GM12878 (cell line): ENCODE data around the gene RNF150. TPM values are rescaled to one million over a fixed set of nuclear protein-coding genes. Genes with fewer than 3 reads are reported as not detected.

Experiments
- ATAC-seq: fragments of 200-7000 bp; cut with Tn5 transposase; 3 replicates; pipeline ENCODE4 v1.9.1; 2020; ENCODE audit warnings: mild to moderate bottlenecking, moderate library complexity
- BruUV-seq: library from RNA; stranded (reverse); fragments of 400-500 nt; replicated peaks from 2 replicates; lab custom pipeline; 2021; lab: Mats Ljungman, UMichigan
- CTCF ChIA-PET: fragments of 300-600 bp; sonication (Branson Sonifier 250); formaldehyde crosslinking; extraction: SDS; loops from one replicate; lab custom pipeline; 2021; ENCODE audit warnings: inconsistent platforms; lab: Yijun Ruan, JAX
- POLR2A ChIA-PET: fragments of 350-600 bp; formaldehyde crosslinking; extraction: SDS; loops from one replicate; lab custom pipeline; 2021; ENCODE audit warnings: inconsistent platforms; lab: Charles Lee
- RAD21 ChIA-PET: fragments of 300-600 bp; sonication (Branson Sonifier 250); formaldehyde crosslinking; loops from one replicate; lab custom pipeline; 2023; ENCODE audit warnings: antibody characterized with exemption; ENCODE audit not compliant: unreplicated experiment; lab: Charles Lee
- SMC1A ChIA-PET: fragments of 300-600 bp; sonication (Branson Sonifier 250); formaldehyde crosslinking; loops from one replicate; lab custom pipeline; 2023; ENCODE audit not compliant: unreplicated experiment, uncharacterized antibody; lab: Charles Lee
- DNase-seq: peaks from one replicate; pipeline ENCODE4 v3.0.0-alpha.2; 2011; ENCODE audit warnings: low read depth, low spot score
- FAIRE-seq: peaks from 3 replicates; lab custom pipeline; 2011; peaks lifted over from hg19 to GRCh38; lab: Jason Lieb, UNC
- H2AFZ ChIP-seq: 2 replicates; pipeline ENCODE4 v1.6.0; 2011; ENCODE audit warnings: low read depth, low read length, control low read depth; ENCODE audit not compliant: control insufficient read depth
- H3K27ac ChIP-seq: 2 replicates; pipeline ENCODE4 v1.5.1; 2011; ENCODE audit warnings: control low read depth; ENCODE audit not compliant: control insufficient read depth, insufficient read depth
- H3K27me3 ChIP-seq, 2 experiments: replicated peaks in 1 of 2; 2 replicates each; pipeline versions ENCODE4 v1.6.0 to v1.6.1; 2011; ENCODE audit warnings: low read length in 1 of 2; ENCODE audit not compliant: control insufficient read depth in 2 of 2, insufficient read depth in 2 of 2
- H3K36me3 ChIP-seq, 2 experiments: 2 replicates each; pipeline ENCODE4 v1.5.1; 2011; ENCODE audit warnings: low read length in 1 of 2; ENCODE audit not compliant: control insufficient read depth in 2 of 2, insufficient read depth in 2 of 2
- H3K4me1 ChIP-seq: 2 replicates; pipeline ENCODE4 v1.6.1; 2011; ENCODE audit warnings: mild to moderate bottlenecking, low read length, moderate library complexity, mixed read lengths; ENCODE audit not compliant: control insufficient read depth, insufficient read depth
- H3K4me2 ChIP-seq: 2 replicates; pipeline ENCODE4 v1.6.0; 2011; ENCODE audit warnings: control low read depth; ENCODE audit not compliant: control insufficient read depth, insufficient read depth
- H3K4me3 ChIP-seq: fragments of 200-600 bp; sonication (generic); 2 replicates; pipeline ENCODE4 v1.5.1; 2016
- H3K79me2 ChIP-seq: 2 replicates; pipeline ENCODE4 v1.6.0; 2011; ENCODE audit warnings: low read length; ENCODE audit not compliant: control insufficient read depth, insufficient read depth
- H3K9ac ChIP-seq: 2 replicates; pipeline ENCODE4 v1.8.0; 2011; ENCODE audit warnings: low read length, control low read depth, mixed read lengths; ENCODE audit not compliant: control insufficient read depth, insufficient read depth
- H3K9me3 ChIP-seq: replicated peaks from 3 replicates; pipeline ENCODE4 v1.5.1; 2011; ENCODE audit warnings: mild to moderate bottlenecking, low read length; ENCODE audit not compliant: control insufficient read depth, insufficient read depth
- H4K20me1 ChIP-seq: 2 replicates; pipeline ENCODE4 v1.6.0; 2011; ENCODE audit not compliant: control insufficient read depth, insufficient read depth
- ATF7 ChIP-seq: fragments of 450-650 bp; IDR thresholded peaks from 2 replicates; pipeline ENCODE4 v1.6.1; 2016; ENCODE audit warnings: low read depth, mild to moderate bottlenecking
- CBX3 ChIP-seq: fragments of 200-600 bp; sonication (generic); IDR thresholded peaks from 2 replicates; pipeline ENCODE4 v1.6.1; 2016; ENCODE audit warnings: low read depth, borderline replicate concordance
- CEBPZ ChIP-seq: fragments of 150-350 bp; IDR thresholded peaks from 2 replicates; pipeline ENCODE4 v1.6.1; 2016; ENCODE audit warnings: low read depth, low read length
- IKZF1 ChIP-seq: fragments of 450-650 bp; conservative IDR thresholded peaks from 2 replicates; pipeline ENCODE4 v1.6.1; 2017; ENCODE audit warnings: antibody characterized with exemption, mild to moderate bottlenecking
- KDM1A ChIP-seq: fragments of 200-600 bp; sonication (generic); IDR thresholded peaks from 2 replicates; pipeline ENCODE4 v1.6.1; 2016; ENCODE audit warnings: borderline replicate concordance
- MLLT1 ChIP-seq: fragments of 450-650 bp; IDR thresholded peaks from 2 replicates; pipeline ENCODE4 v1.6.1; 2016; ENCODE audit warnings: mild to moderate bottlenecking
- PAX8 ChIP-seq: fragments of 450-650 bp; IDR thresholded peaks from 2 replicates; pipeline ENCODE4 v1.6.1; 2017; ENCODE audit warnings: mild to moderate bottlenecking, moderate library complexity
- PML ChIP-seq: IDR thresholded peaks from 2 replicates; pipeline ENCODE4 v1.6.1; 2012; ENCODE audit warnings: low read length, inconsistent platforms
- RUNX3 ChIP-seq: IDR thresholded peaks from 2 replicates; pipeline ENCODE4 v1.6.1; 2012; ENCODE audit warnings: low read length, inconsistent platforms
- SMAD1 ChIP-seq: fragments of 450-650 bp; IDR thresholded peaks from 2 replicates; pipeline ENCODE4 v1.6.1; 2018; ENCODE audit warnings: mild to moderate bottlenecking, low read depth; ENCODE audit not compliant: partially characterized antibody
- STAT3 ChIP-seq: IDR thresholded peaks from 2 replicates; pipeline ENCODE4 v1.6.1; 2011; ENCODE audit warnings: low read depth, low read length, improper control_type of control experiment
- WGBS: methylation state at CpG from one replicate; pipeline ENCODE4 v1.1.6; 2016; ENCODE audit warnings: low lambda C conversion rate; ENCODE audit not compliant: insufficient replicate concordance, insufficient coverage; ENCODE audit errors: missing lambda C conversion rate; 5-methylcytosine and 5-hydroxymethylcytosine counted together
- in situ Hi-C: fragments of 300-500 bp; cut with MboI; formaldehyde crosslinking; loops from 9 replicates; pipeline ENCODE4 v1.14.3; 2018; ENCODE audit warnings: mixed read lengths
- intact Hi-C: fragments of 100-400 bp; cut with micrococcal nuclease; formaldehyde crosslinking; loops from one replicate; pipeline ENCODE4 v1.14.2; 2022; ENCODE audit not compliant: unreplicated experiment
- polyA plus RNA-seq, 11 experiments: library from polyadenylated mRNA; depleted of rRNA in 4 of 11; unstranded in 6 of 11; stranded (reverse) in 5 of 11; fragments of >200 nt; fragmentation: Nextera tagmentation in 4 of 11; fragmentation: Illumina TruSeq in 1 of 11; extraction: Ambion mirVana in 4 of 11; extraction: Trizol in 1 of 11; gene quantifications; 1 replicate in 1 of 11; 2 replicates in 10 of 11; pipeline versions ENCODE4 v1.2.1 to v1.2.3, GENCODE V29; 2011 to 2016; ENCODE audit warnings: inconsistent platforms in 2 of 11, missing spikeins in 2 of 11, low read depth in 1 of 11
- total RNA-seq, 4 experiments: library from RNA; depleted of rRNA in 3 of 4; stranded (reverse); fragments of >200 nt in 3 of 4; fragmentation: Illumina TruSeq in 1 of 4; extraction: Trizol in 1 of 4; gene quantifications; 2 replicates each; pipeline versions ENCODE4 v1.2.1 to v1.2.3, GENCODE V29; 2013 to 2021
- TF ChIP-seq, protein P1 (sequence below): IDR thresholded peaks from 2 replicates; pipeline ENCODE4 v1.6.1; 2012; ENCODE audit warnings: mild to moderate bottlenecking, low read depth, low read length
- TF ChIP-seq, protein P2 (sequence below): IDR thresholded peaks from 2 replicates; pipeline ENCODE4 v1.6.1; 2011; ENCODE audit warnings: borderline replicate concordance, low read depth, mild to moderate bottlenecking, moderate library complexity, low read length; ENCODE audit not compliant: insufficient read depth, poor library complexity, severe bottlenecking
- TF ChIP-seq, protein P3 (sequence below): IDR thresholded peaks from 2 replicates; pipeline ENCODE4 v1.6.1; 2012; ENCODE audit warnings: low read depth, low read length, improper control_type of control experiment

RNF150 gene
- total and polyA plus RNA-seq, 10 of the 15 experiments (the other 5 are each of a cell fraction or from before 2014, with no cell fraction given) = 0.01 to 2.3 (median 0.04) TPM; not detected in 6

- ATAC-seq = no peak
- ChIA-PET CTCF (no interaction called here), RAD21 (no interaction called here), SMC1A (no interaction called here), POLR2A (no interaction called here)
- intact Hi-C loops = no loop called here
- Histone ChIP-seq H3K9me3 (no peaks in the 10 kb centered on the region), H3K4me1 (no peaks in the 10 kb centered on the region), H3K79me2 (no peaks in the 10 kb centered on the region), H2AFZ (no peak overlapping the region), H3K4me2 (no peak overlapping the region), H4K20me1 (no peaks in the 10 kb centered on the region), H3K27ac (no peak overlapping the region), H3K27me3 (no peaks in the 10 kb centered on the region), H3K4me3 (no peak overlapping the region), H3K9ac (no peak overlapping the region), H3K36me3 (no peaks in the 10 kb centered on the region)
- no TSS peak for BruUV-seq
- no peak for DNase-seq
- in situ Hi-C loops = no loop called here
- FAIRE-seq = no peak
- 25% methylated on average over 3 of the region's 3 CpGs for WGBS
- TF ChIP-seq SMAD1 (no peak), PAX8 (no peak), KDM1A (no peak), MLLT1 (no peak), CEBPZ (no peak), IKZF1 (no peak), ATF7 (no peak), CBX3 (no peak), STAT3 (no peak), RUNX3 (no peak), PML (no peak)
- TF ChIP-seq, protein P1, sequence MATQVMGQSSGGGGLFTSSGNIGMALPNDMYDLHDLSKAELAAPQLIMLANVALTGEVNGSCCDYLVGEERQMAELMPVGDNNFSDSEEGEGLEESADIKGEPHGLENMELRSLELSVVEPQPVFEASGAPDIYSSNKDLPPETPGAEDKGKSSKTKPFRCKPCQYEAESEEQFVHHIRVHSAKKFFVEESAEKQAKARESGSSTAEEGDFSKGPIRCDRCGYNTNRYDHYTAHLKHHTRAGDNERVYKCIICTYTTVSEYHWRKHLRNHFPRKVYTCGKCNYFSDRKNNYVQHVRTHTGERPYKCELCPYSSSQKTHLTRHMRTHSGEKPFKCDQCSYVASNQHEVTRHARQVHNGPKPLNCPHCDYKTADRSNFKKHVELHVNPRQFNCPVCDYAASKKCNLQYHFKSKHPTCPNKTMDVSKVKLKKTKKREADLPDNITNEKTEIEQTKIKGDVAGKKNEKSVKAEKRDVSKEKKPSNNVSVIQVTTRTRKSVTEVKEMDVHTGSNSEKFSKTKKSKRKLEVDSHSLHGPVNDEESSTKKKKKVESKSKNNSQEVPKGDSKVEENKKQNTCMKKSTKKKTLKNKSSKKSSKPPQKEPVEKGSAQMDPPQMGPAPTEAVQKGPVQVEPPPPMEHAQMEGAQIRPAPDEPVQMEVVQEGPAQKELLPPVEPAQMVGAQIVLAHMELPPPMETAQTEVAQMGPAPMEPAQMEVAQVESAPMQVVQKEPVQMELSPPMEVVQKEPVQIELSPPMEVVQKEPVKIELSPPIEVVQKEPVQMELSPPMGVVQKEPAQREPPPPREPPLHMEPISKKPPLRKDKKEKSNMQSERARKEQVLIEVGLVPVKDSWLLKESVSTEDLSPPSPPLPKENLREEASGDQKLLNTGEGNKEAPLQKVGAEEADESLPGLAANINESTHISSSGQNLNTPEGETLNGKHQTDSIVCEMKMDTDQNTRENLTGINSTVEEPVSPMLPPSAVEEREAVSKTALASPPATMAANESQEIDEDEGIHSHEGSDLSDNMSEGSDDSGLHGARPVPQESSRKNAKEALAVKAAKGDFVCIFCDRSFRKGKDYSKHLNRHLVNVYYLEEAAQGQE = no peak
- TF ChIP-seq, protein P2, sequence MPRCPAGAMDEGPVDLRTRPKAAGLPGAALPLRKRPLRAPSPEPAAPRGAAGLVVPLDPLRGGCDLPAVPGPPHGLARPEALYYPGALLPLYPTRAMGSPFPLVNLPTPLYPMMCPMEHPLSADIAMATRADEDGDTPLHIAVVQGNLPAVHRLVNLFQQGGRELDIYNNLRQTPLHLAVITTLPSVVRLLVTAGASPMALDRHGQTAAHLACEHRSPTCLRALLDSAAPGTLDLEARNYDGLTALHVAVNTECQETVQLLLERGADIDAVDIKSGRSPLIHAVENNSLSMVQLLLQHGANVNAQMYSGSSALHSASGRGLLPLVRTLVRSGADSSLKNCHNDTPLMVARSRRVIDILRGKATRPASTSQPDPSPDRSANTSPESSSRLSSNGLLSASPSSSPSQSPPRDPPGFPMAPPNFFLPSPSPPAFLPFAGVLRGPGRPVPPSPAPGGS = no peak
- TF ChIP-seq, protein P3, sequence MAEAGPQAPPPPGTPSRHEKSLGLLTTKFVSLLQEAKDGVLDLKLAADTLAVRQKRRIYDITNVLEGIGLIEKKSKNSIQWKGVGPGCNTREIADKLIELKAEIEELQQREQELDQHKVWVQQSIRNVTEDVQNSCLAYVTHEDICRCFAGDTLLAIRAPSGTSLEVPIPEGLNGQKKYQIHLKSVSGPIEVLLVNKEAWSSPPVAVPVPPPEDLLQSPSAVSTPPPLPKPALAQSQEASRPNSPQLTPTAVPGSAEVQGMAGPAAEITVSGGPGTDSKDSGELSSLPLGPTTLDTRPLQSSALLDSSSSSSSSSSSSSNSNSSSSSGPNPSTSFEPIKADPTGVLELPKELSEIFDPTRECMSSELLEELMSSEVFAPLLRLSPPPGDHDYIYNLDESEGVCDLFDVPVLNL = no peak
These were observed 208.4 kb downstream of the RNF150 start for GRCh38 chr4:140924761-140925392.
